HepG2 (cell line): Measurements from ENCODE around the gene SLC25A38.

Experiments
- ARHGAP35 ChIP-seq: sonication (generic); formaldehyde crosslinking; IDR thresholded peaks from 2 replicates; pipeline ENCODE4 v1.9.0; 2022; ENCODE audit warnings: mild to moderate bottlenecking, inconsistent platforms, moderate library complexity, missing genetic modification reagents, borderline replicate concordance
- ATF2 ChIP-seq: sonication (generic); formaldehyde crosslinking; IDR thresholded peaks from 2 replicates; pipeline ENCODE4 v1.4.0; 2020; ENCODE audit warnings: missing genetic modification reagents
- EHMT2 ChIP-seq: fragments of 200-600 bp; sonication (generic); IDR thresholded peaks from 2 replicates; pipeline ENCODE4 v1.7.0; 2017; ENCODE audit warnings: antibody characterized with exemption, low read depth, low read length, borderline replicate concordance
- MAX ChIP-seq: IDR thresholded peaks from 2 replicates; pipeline ENCODE4 v1.6.1; 2012; ENCODE audit warnings: inconsistent platforms
- NFYB ChIP-seq: sonication (generic); formaldehyde crosslinking; IDR thresholded peaks from 2 replicates; pipeline ENCODE4 v1.4.0; 2020; ENCODE audit warnings: missing genetic modification reagents
- SP2 ChIP-seq: sonication (generic); formaldehyde crosslinking; IDR thresholded peaks from 2 replicates; pipeline ENCODE4 v1.5.1; 2020; ENCODE audit warnings: mild to moderate bottlenecking, missing genetic modification reagents
- ZC3H4 ChIP-seq: sonication (generic); formaldehyde crosslinking; IDR thresholded peaks from 2 replicates; pipeline ENCODE4 v1.4.0; 2020; ENCODE audit warnings: missing genetic modification reagents, borderline replicate concordance
- ZNF253 ChIP-seq: sonication (generic); formaldehyde crosslinking; IDR thresholded peaks from 2 replicates; pipeline ENCODE4 v1.8.0; 2022; ENCODE audit warnings: mild to moderate bottlenecking, missing genetic modification reagents, borderline replicate concordance
- ZNF615 ChIP-seq: sonication (generic); formaldehyde crosslinking; IDR thresholded peaks from 2 replicates; pipeline ENCODE4 v1.5.0; 2020; ENCODE audit warnings: mild to moderate bottlenecking, missing genetic modification reagents, borderline replicate concordance

GRCh38 chr3:39387411-39387975, 4.3 kb downstream of the SLC25A38 start:
- TF ChIP-seq SP2 (no peak), ZC3H4 (CRISPR knock-in tag) (no peak), ZNF253 (CRISPR knock-in tag) (no peak), MAX (no peak), ZNF615 (CRISPR knock-in tag) (no peak), ARHGAP35 (CRISPR knock-in tag) (no peak), EHMT2 (no peak), NFYB (CRISPR knock-in tag) (no peak), ATF2 (CRISPR knock-in tag) (no peak)
